ENCODE measurements around the gene POLR2L. TPM values are rescaled to one million over a fixed set of nuclear protein-coding genes. Genes with fewer than 3 reads are reported as not detected.
A peak's percentile ranks its signal among the peaks of the same experiment; 100 is the strongest.

POLR2L gene
- total RNA-seq, 1 experiment from 2014 or later = 673 TPM

DNA sequence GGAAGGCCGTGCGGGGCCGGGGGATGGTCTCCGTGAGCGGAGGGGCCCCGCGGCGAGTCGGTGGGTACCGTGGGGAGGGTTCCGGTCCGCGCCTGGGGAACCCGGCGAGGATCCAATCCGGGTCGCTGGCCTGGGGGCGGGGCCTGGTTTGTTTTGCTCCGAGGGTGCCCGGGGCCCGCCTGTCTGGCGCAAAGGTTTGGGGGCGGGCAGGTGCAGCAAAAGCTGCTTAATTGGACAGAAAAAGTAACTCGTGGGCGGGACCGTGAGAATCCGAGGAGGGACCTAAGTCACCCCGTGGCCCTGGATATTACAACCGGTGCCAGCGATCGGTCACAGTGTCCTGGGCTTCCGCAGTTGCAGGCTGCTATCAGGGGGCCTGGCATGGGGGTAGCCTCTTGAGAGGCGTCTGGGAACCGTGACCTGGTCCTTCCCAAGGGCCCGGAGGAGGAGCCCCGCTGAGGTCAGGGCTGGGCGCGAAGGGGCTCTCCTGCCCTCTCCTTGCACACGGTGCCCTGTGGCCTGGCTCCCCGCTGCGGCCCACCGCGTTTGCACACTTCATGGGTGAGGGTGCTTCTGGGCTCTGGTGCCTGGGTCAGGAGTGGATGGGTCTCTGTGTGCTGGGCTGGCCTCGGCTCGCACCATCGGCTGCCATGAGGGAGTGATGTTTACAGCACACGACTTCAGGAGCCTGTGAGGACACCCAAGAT, 22.2 kb downstream of the POLR2L start:
- POLR2A ChIA-PET = interaction anchor here (1.1 to 1.9 kb wide), 3 partner anchors 8 to 11 kb away, joined by 4 to 11 read pairs (median 9); partner anchors contain the start of gene CRACR2B
- Histone ChIP-seq H3K9me3 (ENCODE audit: control insufficient read depth, insufficient read depth, low read depth, low read length) (no peaks in the 10 kb centered on the region), H3K27ac (ENCODE audit: low read length) (peak overlapping the region; percentile 89), H3K4me3 (ENCODE audit: low read depth in 2 of 2, low read length in 2 of 2) (peak overlapping the region; percentile 80 to 88), H3K27me3 (ENCODE audit: control insufficient read depth, insufficient read depth, low read length) (no peaks in the 10 kb centered on the region), H3K4me1 (ENCODE audit: control insufficient read depth, insufficient read depth, low read length) (peaks cover 45% of the 10 kb centered on the region), H3K36me3 (ENCODE audit: control insufficient read depth, insufficient read depth, low read length) (0 out of 2 replicates have a peak, but pooled peaks cover 2% of the 10 kb centered on the region)
- DNase-seq (ENCODE audit: low read depth, low spot score) (no peak), ATAC-seq (peak; percentile 67)
- TF ChIP-seq TCF7L2 (IDR thresholded peaks at IDR 0.05; ENCODE audit: low read depth, low read length) (no peak), POLR2AphosphoS5 (IDR thresholded peaks at IDR 0.05; ENCODE audit: low read depth, low read length) (peak; percentile 69; the same call in 1 of the 2 replicates), SIN3A (IDR thresholded peaks at IDR 0.05; ENCODE audit: borderline replicate concordance, insufficient read depth, low read depth, low read length) (peak; percentile 88; the same call in 1 of the 2 replicates)
- TF ChIP-seq, protein P1, sequence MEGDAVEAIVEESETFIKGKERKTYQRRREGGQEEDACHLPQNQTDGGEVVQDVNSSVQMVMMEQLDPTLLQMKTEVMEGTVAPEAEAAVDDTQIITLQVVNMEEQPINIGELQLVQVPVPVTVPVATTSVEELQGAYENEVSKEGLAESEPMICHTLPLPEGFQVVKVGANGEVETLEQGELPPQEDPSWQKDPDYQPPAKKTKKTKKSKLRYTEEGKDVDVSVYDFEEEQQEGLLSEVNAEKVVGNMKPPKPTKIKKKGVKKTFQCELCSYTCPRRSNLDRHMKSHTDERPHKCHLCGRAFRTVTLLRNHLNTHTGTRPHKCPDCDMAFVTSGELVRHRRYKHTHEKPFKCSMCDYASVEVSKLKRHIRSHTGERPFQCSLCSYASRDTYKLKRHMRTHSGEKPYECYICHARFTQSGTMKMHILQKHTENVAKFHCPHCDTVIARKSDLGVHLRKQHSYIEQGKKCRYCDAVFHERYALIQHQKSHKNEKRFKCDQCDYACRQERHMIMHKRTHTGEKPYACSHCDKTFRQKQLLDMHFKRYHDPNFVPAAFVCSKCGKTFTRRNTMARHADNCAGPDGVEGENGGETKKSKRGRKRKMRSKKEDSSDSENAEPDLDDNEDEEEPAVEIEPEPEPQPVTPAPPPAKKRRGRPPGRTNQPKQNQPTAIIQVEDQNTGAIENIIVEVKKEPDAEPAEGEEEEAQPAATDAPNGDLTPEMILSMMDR (IDR thresholded peaks at IDR 0.05) = no peak
- TF ChIP-seq, protein P2, sequence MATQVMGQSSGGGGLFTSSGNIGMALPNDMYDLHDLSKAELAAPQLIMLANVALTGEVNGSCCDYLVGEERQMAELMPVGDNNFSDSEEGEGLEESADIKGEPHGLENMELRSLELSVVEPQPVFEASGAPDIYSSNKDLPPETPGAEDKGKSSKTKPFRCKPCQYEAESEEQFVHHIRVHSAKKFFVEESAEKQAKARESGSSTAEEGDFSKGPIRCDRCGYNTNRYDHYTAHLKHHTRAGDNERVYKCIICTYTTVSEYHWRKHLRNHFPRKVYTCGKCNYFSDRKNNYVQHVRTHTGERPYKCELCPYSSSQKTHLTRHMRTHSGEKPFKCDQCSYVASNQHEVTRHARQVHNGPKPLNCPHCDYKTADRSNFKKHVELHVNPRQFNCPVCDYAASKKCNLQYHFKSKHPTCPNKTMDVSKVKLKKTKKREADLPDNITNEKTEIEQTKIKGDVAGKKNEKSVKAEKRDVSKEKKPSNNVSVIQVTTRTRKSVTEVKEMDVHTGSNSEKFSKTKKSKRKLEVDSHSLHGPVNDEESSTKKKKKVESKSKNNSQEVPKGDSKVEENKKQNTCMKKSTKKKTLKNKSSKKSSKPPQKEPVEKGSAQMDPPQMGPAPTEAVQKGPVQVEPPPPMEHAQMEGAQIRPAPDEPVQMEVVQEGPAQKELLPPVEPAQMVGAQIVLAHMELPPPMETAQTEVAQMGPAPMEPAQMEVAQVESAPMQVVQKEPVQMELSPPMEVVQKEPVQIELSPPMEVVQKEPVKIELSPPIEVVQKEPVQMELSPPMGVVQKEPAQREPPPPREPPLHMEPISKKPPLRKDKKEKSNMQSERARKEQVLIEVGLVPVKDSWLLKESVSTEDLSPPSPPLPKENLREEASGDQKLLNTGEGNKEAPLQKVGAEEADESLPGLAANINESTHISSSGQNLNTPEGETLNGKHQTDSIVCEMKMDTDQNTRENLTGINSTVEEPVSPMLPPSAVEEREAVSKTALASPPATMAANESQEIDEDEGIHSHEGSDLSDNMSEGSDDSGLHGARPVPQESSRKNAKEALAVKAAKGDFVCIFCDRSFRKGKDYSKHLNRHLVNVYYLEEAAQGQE (IDR thresholded peaks at IDR 0.05; ENCODE audit: insufficient read depth in 1 of 2, low read depth in 2 of 2, low read length in 1 of 2) = no peak
- in situ Hi-C loops (cut with HindIII; ENCODE audit: low pct_unique_long_range_greater_than_20kb, low sequenced_read_pairs) = no loop called here
- intact Hi-C loops (cut with micrococcal nuclease; ENCODE audit: unreplicated experiment) = no loop called here
- CTCF ChIA-PET = interaction anchor here (0.7 kb wide), 1 partner anchor 18 kb away, joined by 3 read pairs; no protein-coding TSS in a partner anchor
- TSS peak; percentile 85 for BruUV-seq (replicated peaks)

DNA sequence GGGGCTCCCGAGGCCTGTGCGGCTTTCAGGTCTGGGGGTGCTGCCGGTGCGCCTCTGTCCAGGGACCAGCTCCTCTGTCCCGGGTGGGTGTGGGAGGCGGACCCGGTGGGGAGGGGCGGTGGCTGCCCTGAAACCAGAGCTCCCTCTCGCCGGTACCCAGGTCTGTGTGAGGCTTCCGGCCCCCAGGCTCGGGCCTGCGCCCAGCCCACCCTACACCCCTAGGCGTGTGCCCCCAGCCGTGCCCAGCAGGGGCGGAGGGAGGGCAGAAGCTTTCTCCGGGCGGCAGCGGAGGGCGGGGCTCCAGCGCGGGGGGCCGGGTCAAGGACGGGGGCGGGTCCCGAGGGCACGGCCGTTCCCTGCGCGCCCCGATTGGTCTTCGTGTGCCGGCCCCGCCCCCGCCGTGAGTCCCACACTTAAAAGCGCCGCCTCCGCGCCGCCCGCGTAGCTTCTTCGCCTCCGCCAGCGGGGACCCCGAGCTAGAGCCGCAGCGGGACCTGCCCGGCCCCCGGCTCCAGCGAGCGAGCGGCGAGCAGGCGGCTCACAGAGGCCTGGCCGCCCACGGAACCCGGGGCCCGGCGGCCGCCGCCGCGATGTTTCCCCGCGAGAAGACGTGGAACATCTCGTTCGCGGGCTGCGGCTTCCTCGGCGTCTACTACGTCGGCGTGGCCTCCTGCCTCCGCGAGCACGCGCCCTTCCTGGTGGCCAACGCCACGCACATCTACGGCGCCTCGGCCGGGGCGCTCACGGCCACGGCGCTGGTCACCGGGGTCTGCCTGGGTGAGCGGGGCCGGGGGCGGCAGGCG, 23.0 kb downstream of the POLR2L start:
- Histone ChIP-seq H3K27ac (ENCODE audit: low read length) (peak overlapping the region; percentile 76), H3K4me3 (ENCODE audit: low read depth in 2 of 2, low read length in 2 of 2) (peak overlapping the region; percentile 80 to 88), H3K27me3 (ENCODE audit: control insufficient read depth, insufficient read depth, low read length) (no peaks in the 10 kb centered on the region), H3K9me3 (ENCODE audit: control insufficient read depth, insufficient read depth, low read depth, low read length) (no peaks in the 10 kb centered on the region), H3K36me3 (ENCODE audit: control insufficient read depth, insufficient read depth, low read length) (0 out of 2 replicates have a peak, but pooled peaks cover 2% of the 10 kb centered on the region), H3K4me1 (ENCODE audit: control insufficient read depth, insufficient read depth, low read length) (peaks cover 37% of the 10 kb centered on the region)
- ChIA-PET CTCF (interaction anchor here (1.2 kb wide), 2 partner anchors 10 to 11 kb away, joined by 3 read pairs; partner anchors contain the start of gene RPLP2), POLR2A (interaction anchor here (0.6 to 1.9 kb wide), 4 partner anchors 9 to 254 kb away, joined by 4 to 11 read pairs (median 8); partner anchors contain the start of gene CRACR2B)
- BruUV-seq (replicated peaks) = no TSS peak
- TF ChIP-seq, protein P1 (IDR thresholded peaks at IDR 0.05) = no peak
- TF ChIP-seq TCF7L2 (IDR thresholded peaks at IDR 0.05; ENCODE audit: low read depth, low read length) (peak; percentile 79; the same call in 1 of the 2 replicates), SIN3A (IDR thresholded peaks at IDR 0.05; ENCODE audit: borderline replicate concordance, insufficient read depth, low read depth, low read length) (peak; percentile 83; the same call in 1 of the 2 replicates), POLR2AphosphoS5 (IDR thresholded peaks at IDR 0.05; ENCODE audit: low read depth, low read length) (peak; percentile 97)
- TF ChIP-seq, protein P2 (IDR thresholded peaks at IDR 0.05; ENCODE audit: insufficient read depth in 1 of 2, low read depth in 2 of 2, low read length in 1 of 2) = no peak
- in situ Hi-C loops (cut with HindIII; ENCODE audit: low pct_unique_long_range_greater_than_20kb, low sequenced_read_pairs) = no loop called here
- DNase-seq (ENCODE audit: low read depth, low spot score) = no peak
- peak; percentile 66 for ATAC-seq
- intact Hi-C loops (cut with micrococcal nuclease; ENCODE audit: unreplicated experiment) = no loop called here
